LNCaP clone FGC (cell line): Measurements from ENCODE around the gene NDUFAF8.

Experiments used
- DNase-seq: peaks from one replicate; pipeline ENCODE4 v3.0.0-alpha.2; 2011; ENCODE audit warnings: low read depth
- H3K4me3 ChIP-seq: 2 replicates; pipeline ENCODE4 v1.5.1; 2011; ENCODE audit warnings: mild to moderate bottlenecking, low read depth, low read length, control low read depth
- TF ChIP-seq, protein P1 (sequence below): IDR thresholded peaks from 2 replicates; pipeline ENCODE4 v1.5.1; 2012; ENCODE audit warnings: mild to moderate bottlenecking; ENCODE audit not compliant: control insufficient read depth, insufficient read depth; ENCODE audit errors: extremely low read depth

NDUFAF8 gene

DNA sequence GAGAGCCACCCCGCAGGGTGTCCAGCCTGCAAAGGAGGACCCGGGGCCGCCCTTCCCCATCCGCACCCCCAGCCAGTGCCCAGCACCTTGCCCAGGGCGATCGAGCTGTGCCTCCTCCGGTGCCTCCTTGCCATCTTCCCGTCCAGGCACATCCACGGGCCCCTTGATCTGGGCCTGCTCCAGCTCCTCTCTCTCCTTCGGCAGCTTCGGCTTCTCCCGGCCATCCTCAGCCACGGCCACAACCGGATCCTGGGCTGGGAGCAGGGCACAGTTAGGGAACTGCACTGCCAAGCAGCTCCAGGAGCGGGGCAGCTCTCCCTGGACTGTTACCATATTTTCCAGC, 13.8 kb downstream of the NDUFAF8 start:
- TF ChIP-seq, protein P1, sequence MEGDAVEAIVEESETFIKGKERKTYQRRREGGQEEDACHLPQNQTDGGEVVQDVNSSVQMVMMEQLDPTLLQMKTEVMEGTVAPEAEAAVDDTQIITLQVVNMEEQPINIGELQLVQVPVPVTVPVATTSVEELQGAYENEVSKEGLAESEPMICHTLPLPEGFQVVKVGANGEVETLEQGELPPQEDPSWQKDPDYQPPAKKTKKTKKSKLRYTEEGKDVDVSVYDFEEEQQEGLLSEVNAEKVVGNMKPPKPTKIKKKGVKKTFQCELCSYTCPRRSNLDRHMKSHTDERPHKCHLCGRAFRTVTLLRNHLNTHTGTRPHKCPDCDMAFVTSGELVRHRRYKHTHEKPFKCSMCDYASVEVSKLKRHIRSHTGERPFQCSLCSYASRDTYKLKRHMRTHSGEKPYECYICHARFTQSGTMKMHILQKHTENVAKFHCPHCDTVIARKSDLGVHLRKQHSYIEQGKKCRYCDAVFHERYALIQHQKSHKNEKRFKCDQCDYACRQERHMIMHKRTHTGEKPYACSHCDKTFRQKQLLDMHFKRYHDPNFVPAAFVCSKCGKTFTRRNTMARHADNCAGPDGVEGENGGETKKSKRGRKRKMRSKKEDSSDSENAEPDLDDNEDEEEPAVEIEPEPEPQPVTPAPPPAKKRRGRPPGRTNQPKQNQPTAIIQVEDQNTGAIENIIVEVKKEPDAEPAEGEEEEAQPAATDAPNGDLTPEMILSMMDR, result no peak
- DNase-seq, result no peak
- no peak overlapping the region for H3K4me3 ChIP-seq

DNA sequence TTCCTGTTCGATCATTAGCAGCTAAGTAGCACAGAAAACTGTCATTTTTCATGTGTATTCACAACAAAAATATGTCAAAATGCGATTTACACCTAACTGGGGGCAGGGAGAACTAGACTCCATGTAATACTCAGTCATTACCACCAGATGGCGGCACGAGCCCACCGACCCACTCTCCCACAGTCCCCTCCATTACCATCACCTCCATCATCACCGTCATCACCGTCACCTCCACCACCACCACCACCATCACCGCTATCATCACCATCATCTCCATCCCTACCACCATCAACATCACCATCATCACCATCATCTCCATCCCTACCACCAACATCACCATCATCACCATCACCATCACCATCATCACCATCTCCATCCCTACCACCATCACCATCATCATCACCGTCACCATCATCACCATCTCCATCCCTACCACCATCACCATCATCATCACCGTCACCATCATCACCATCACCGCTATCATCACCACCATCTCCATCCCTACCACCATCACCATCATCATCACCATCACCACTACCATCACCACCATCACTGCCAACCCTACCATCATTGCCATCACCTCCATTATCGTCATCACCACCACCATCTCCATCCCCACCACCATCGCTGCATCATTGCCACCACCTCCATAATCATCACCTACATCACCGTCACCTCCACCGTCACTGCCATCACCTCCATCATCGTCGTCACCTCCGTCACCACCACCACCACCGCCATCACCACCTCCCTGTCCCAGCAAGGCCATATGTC, 14.4 kb downstream of the NDUFAF8 start:
- TF ChIP-seq, protein P1, result peak; percentile 89
- DNase-seq, result no peak
- H3K4me3 ChIP-seq, result no peak overlapping the region

DNA sequence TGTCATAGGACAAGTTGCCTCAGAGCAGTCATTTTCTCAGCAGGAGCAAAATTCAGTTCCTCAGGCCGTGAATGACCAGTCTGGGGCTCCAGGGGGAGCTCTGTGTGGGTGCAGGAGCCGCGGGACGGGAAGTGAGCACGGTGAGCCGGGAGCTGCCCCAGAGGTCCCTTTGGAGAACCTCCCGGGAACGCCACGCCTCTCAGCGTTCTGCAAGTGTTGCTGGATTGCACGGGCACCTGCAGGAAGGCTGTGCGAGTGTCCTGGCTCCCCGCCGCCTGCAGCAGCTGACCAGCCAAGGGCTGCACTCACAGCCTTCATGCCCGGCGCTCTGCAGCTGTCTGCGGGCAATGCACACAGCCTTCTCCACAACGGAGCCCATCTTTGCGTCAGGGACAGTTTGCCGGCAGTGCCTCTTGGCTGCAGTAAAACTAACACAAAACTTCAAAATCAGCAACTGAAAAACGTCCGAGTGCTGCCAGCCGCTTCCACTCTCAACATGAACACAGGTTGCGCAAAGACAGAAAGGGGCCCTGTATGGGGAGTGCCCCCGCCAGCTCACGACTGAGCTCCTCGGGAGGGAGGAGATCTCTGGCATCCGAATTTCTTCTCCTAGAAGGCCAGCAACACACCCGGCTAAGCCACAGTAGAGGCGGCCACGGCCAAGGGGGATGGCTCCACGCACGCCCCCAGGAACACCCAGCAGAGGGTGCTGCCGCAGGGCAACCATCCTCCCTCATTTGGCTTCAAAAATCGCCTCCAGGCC, 16.0 kb downstream of the NDUFAF8 start:
- TF ChIP-seq, protein P1, result peak; percentile 72
- DNase-seq, result peak; percentile 94
- H3K4me3 ChIP-seq, result no peak overlapping the region

DNA sequence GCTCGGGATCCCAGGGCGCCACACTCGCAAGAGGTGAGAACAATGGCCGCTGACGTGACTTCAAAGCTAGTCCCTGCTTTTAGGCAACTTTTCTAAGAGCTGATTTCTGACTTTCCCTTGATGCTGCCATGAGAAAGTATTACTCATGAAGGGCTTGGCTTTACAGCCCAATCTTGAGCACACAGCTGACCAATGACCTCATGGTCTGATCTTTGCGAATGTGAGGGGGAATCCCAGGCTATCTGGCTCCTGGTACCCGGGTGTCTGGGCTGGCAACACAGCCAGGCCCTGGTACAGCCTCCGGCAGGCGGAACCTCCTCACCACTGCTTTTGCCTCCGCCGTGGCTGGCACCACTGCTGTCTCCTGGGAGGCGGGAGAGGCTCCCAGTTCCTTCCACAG, 17.5 kb downstream of the NDUFAF8 start:
- TF ChIP-seq, protein P1, result no peak
- H3K4me3 ChIP-seq, result no peak overlapping the region
- no peak for DNase-seq

DNA sequence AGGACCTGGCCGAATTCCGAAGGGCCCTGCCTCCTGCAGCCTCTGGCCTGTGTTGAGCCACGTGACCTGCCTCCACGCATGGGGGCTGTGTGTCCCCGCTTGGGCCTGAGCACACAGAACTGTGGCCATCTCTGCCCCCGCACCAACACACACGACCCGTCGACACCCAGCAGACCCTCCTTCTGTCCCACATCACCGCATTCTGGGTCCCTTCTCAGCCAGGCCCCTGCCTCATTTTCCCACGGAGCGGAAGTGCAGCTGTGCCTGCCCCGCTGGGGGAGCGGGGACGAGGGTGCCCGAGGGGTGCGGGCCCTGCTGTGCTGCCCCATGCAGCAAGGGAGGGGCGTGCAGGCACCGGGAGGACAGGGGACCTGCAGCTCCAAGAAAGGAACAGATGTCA, 18.4 kb downstream of the NDUFAF8 start:
- no peak for DNase-seq
- TF ChIP-seq, protein P1, result no peak
- no peak overlapping the region for H3K4me3 ChIP-seq

DNA sequence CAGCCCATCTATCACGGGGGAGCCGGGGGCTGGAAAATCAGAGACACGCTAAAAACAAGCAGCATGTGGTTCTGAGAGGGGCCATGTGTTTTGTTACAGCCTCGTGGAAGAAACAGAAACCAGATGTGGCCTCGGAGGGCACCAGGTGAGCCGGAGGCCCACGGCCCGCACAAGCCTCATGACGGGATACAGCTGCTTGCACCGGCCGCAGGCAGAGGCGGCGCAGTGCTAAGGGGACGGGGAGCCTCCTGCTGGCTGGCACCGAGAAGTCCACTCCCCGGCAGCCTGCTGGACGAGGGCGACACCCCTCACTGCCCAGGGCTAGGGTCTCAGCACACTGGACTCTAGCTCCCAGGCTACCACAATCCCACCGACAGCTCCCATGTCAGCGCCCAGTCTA, 19.2 kb downstream of the NDUFAF8 start:
- DNase-seq, result no peak
- TF ChIP-seq, protein P1, result no peak
- H3K4me3 ChIP-seq, result no peak overlapping the region
